PFSK-1 (cell line): Measurements from ENCODE around the gene IGSF21.

Experiments
- FOXP2 ChIP-seq: optimal IDR thresholded peaks from 2 replicates; pipeline ENCODE3; 2011; ENCODE audit warnings: borderline replicate concordance, control low read depth, inconsistent platforms; ENCODE audit not compliant: insufficient read depth; ENCODE audit errors: extremely low read length, extremely low read depth
- POLR2AphosphoS5 ChIP-seq: IDR thresholded peaks from 2 replicates; pipeline ENCODE4 v1.6.1; 2012; ENCODE audit warnings: low read depth, mild to moderate bottlenecking, control low read depth, low read length, moderate library complexity
- SIN3A ChIP-seq: IDR thresholded peaks from 2 replicates; pipeline ENCODE4 v1.6.1; 2012; ENCODE audit warnings: mild to moderate bottlenecking, low read length, moderate library complexity, borderline replicate concordance; ENCODE audit not compliant: insufficient read depth
- TAF1 ChIP-seq: IDR thresholded peaks from 2 replicates; pipeline ENCODE4 v1.6.1; 2012; ENCODE audit warnings: low read length, control low read depth, borderline replicate concordance; ENCODE audit not compliant: insufficient read depth
- TF ChIP-seq, protein P1 (sequence below), 2 experiments: IDR thresholded peaks; 2 replicates each; pipeline versions ENCODE4 v1.6.1 to v1.8.0; 2011 to 2012; ENCODE audit warnings: low read depth in 2 of 2, low read length in 2 of 2, control low read depth in 1 of 2, inconsistent platforms in 1 of 2, mild to moderate bottlenecking in 1 of 2, moderate library complexity in 1 of 2; ENCODE audit not compliant: insufficient read depth in 1 of 2

The IGSF21 gene

DNA sequence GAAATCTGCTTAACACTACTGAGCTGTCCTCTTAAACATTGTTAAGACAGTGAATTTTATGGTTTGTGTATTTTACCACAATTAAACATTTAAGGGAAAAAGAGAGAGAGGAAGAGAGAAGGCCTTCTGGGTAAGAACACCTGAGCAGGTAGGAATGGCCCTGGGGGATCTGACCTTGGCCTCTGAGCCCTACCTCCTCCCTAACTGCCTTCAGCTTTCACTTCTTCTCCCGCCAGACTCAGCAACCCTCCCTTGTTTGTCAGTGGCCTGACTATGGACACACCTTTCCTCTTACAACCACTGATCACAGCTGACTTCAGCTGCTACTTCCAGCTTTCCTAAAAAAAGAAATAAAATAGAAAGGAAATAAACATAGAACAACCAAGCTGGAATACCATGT, 13.5 kb upstream of the IGSF21 start:
- TF ChIP-seq, protein P1, sequence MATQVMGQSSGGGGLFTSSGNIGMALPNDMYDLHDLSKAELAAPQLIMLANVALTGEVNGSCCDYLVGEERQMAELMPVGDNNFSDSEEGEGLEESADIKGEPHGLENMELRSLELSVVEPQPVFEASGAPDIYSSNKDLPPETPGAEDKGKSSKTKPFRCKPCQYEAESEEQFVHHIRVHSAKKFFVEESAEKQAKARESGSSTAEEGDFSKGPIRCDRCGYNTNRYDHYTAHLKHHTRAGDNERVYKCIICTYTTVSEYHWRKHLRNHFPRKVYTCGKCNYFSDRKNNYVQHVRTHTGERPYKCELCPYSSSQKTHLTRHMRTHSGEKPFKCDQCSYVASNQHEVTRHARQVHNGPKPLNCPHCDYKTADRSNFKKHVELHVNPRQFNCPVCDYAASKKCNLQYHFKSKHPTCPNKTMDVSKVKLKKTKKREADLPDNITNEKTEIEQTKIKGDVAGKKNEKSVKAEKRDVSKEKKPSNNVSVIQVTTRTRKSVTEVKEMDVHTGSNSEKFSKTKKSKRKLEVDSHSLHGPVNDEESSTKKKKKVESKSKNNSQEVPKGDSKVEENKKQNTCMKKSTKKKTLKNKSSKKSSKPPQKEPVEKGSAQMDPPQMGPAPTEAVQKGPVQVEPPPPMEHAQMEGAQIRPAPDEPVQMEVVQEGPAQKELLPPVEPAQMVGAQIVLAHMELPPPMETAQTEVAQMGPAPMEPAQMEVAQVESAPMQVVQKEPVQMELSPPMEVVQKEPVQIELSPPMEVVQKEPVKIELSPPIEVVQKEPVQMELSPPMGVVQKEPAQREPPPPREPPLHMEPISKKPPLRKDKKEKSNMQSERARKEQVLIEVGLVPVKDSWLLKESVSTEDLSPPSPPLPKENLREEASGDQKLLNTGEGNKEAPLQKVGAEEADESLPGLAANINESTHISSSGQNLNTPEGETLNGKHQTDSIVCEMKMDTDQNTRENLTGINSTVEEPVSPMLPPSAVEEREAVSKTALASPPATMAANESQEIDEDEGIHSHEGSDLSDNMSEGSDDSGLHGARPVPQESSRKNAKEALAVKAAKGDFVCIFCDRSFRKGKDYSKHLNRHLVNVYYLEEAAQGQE (IDR thresholded peaks at IDR 0.05; ENCODE audit: insufficient read depth in 1 of 2, low read depth in 2 of 2, low read length in 2 of 2), result no peak
- TF ChIP-seq SIN3A, result no peak
- no peak for TF ChIP-seq FOXP2
- TF ChIP-seq POLR2AphosphoS5, result no peak
- no peak for TF ChIP-seq TAF1

DNA sequence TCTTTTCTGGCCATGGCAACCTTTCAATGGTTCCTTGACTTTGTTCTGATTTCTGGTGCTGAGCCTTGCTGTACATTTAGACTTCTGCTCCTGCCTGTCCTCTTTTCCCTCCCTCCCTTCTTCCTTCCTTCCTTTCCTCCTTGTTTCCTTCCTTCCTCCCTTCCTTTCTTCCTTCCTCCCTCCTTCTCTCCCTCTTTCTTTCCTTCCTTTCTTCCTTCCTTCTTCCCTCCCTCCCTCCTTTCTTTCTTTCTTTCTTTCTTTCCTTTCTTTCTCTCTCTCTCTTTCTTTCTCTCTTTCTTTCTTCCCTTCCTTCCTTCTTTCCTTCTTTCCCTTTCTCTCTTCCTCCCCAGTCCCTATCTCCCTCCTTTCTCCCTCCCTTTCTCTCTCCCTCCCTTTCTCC, 10.4 kb upstream of the IGSF21 start:
- TF ChIP-seq SIN3A (no peak), FOXP2 (no peak), POLR2AphosphoS5 (no peak), TAF1 (no peak)
- TF ChIP-seq, protein P1 (IDR thresholded peaks at IDR 0.05; ENCODE audit: insufficient read depth in 1 of 2, low read depth in 2 of 2, low read length in 2 of 2), result no peak

DNA sequence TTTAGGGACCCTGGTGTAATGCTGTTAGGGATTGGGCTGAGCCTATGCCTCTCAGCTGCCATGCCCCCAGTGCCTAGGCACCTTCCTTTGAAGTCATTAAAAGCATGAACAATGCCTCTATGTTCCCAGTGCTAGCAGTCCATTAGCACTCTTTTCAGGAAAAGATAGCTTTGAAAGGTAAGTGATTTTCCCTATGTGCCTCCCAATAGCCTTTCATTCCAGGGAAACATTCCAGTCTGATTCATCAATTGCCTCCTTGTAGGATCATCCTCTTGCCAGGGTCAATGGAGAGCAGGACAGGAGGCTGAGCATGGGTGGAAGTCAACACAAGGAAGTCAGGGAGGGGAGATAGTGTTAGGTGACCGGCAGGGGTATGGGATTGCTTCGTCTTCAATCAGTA, 8.6 kb upstream of the IGSF21 start:
- TF ChIP-seq, protein P1 (IDR thresholded peaks at IDR 0.05; ENCODE audit: insufficient read depth in 1 of 2, low read depth in 2 of 2, low read length in 2 of 2), result no peak
- no peak for TF ChIP-seq SIN3A
- TF ChIP-seq POLR2AphosphoS5, result no peak
- no peak for TF ChIP-seq FOXP2
- no peak for TF ChIP-seq TAF1

DNA sequence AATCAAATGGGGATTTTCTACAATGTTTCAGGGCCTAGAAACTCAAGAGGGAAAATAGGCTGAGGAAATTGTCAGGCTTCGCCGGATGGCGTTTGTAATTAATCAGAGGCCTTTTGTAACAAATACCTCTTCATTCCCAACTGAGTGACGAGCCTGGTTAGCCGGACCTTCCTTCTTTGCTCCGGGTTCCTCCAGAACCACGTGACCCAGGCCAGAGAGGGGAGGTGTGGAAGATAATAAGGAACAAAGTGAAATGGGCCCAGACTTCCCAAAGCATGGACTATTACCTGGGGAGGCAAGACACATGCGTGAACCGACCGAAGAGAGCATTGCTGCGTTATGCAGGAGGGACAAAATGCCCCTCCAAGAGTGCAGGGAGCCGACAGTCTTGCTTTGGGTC, 7.5 kb upstream of the IGSF21 start:
- TF ChIP-seq SIN3A, result no peak
- TF ChIP-seq, protein P1 (IDR thresholded peaks at IDR 0.05; ENCODE audit: insufficient read depth in 1 of 2, low read depth in 2 of 2, low read length in 2 of 2), result no peak
- TF ChIP-seq TAF1, result no peak
- TF ChIP-seq POLR2AphosphoS5, result no peak
- TF ChIP-seq FOXP2, result no peak

DNA sequence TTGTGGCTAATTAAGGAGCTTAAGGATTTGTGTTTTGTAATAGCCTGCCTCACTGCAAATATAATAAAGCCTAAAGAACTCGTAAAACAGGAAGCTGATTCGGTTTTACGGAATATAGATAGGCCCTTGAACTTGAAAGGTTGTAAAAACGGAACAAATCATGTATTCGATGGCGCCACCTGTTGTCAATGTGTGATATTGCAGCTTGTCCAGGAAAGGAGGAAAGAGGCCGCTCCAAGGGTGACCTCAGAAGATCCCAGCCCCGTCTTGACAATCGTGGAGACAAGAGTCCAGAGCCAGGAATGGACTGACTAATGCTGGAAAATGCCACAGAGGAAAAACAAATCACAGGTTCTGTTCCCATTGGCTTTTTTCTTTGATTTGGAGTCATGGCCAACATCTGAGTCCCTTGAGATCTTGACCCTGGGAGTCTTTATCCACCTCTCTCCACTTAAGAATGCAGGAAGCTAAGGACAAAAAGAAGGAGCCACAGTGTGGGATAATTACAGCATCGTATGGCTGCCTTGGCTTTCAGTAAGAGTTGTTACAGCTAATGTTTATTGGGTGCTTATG, 7.0 kb upstream of the IGSF21 start:
- TF ChIP-seq POLR2AphosphoS5 (no peak), FOXP2 (no peak), SIN3A (no peak), TAF1 (no peak)
- TF ChIP-seq, protein P1 (IDR thresholded peaks at IDR 0.05; ENCODE audit: insufficient read depth in 1 of 2, low read depth in 2 of 2, low read length in 2 of 2), result no peak
